T47D (cell line): ENCODE measurements around the gene SSBP2.

Experiments used
- DNase-seq, 2 experiments: peaks; one replicate each; pipeline versions ENCODE4 v3.0.0 to v3.0.0-alpha.2; 2011 to 2012; ENCODE audit warnings: low read depth in 1 of 2, low spot score in 1 of 2
- JUND ChIP-seq: IDR thresholded peaks from 2 replicates; pipeline ENCODE4 v1.6.1; 2012; ENCODE audit warnings: low read depth
- in situ Hi-C: cut with HindIII; loops from 2 replicates; pipeline ENCODE4 v1.10.0; 2016; ENCODE audit warnings: low sequenced_read_pairs, low pct_unique_long_range_greater_than_20kb

Gene SSBP2

GRCh38 chr5:81749561-81750307 is 1.2 kb downstream of the SSBP2 start:
- TF ChIP-seq JUND: no peak
- in situ Hi-C loops: no loop called here
- peak; percentile 24 to 36 for DNase-seq

GRCh38 chr5:81749192-81749560 is 1.7 kb downstream of the SSBP2 start:
- no peak for TF ChIP-seq JUND
- DNase-seq: peak; percentile 15 to 29

GRCh38 chr5:81748556-81748955 is 2.3 kb downstream of the SSBP2 start:
- peak; percentile 10 to 16 for DNase-seq
- in situ Hi-C loops: no loop called here

More at GRCh38 chr5:81749192-81749560, 1.7 kb downstream of the SSBP2 start:
- in situ Hi-C loops: no loop called here

GRCh38 chr5:81747030-81747429 is 3.9 kb downstream of the SSBP2 start:
- no peak for TF ChIP-seq JUND
- no peak for DNase-seq
- in situ Hi-C loops: no loop called here

More at GRCh38 chr5:81748556-81748955, 2.3 kb downstream of the SSBP2 start:
- no peak for TF ChIP-seq JUND

GRCh38 chr5:81740758-81741157 is 10.1 kb downstream of the SSBP2 start:
- in situ Hi-C loops: no loop called here

GRCh38 chr5:81739291-81739690 is 11.6 kb downstream of the SSBP2 start:
- no peak for DNase-seq
- no peak for TF ChIP-seq JUND
- in situ Hi-C loops: no loop called here

More at GRCh38 chr5:81740758-81741157, 10.1 kb downstream of the SSBP2 start:
- DNase-seq: no peak
- no peak for TF ChIP-seq JUND

GRCh38 chr5:81729276-81729675 is 21.6 kb downstream of the SSBP2 start:
- no peak for TF ChIP-seq JUND
- in situ Hi-C loops: no loop called here
- no peak for DNase-seq

GRCh38 chr5:81728301-81728700 is 22.6 kb downstream of the SSBP2 start:
- TF ChIP-seq JUND: no peak
- in situ Hi-C loops: no loop called here

GRCh38 chr5:81726297-81726696 is 24.6 kb downstream of the SSBP2 start:
- in situ Hi-C loops: no loop called here
- DNase-seq: no peak
- no peak for TF ChIP-seq JUND

More at GRCh38 chr5:81728301-81728700, 22.6 kb downstream of the SSBP2 start:
- no peak for DNase-seq

GRCh38 chr5:81724571-81724970 is 26.3 kb downstream of the SSBP2 start:
- in situ Hi-C loops: no loop called here
- DNase-seq: no peak
- no peak for TF ChIP-seq JUND

- TF ChIP-seq JUND: no peak
- in situ Hi-C loops: no loop called here
- DNase-seq: no peak
These were observed 26.8 kb downstream of the SSBP2 start for GRCh38 chr5:81724108-81724507.

GRCh38 chr5:81721049-81721448 is 29.8 kb downstream of the SSBP2 start:
- TF ChIP-seq JUND: no peak
- no peak for DNase-seq
- in situ Hi-C loops: no loop called here

- TF ChIP-seq JUND: no peak
- in situ Hi-C loops: no loop called here
- no peak for DNase-seq
These were observed 31.1 kb downstream of the SSBP2 start for GRCh38 chr5:81719743-81720345.

GRCh38 chr5:81718300-81718699 is 32.6 kb downstream of the SSBP2 start:
- no peak for TF ChIP-seq JUND
- in situ Hi-C loops: no loop called here
- DNase-seq: no peak
